ENCODE results near the gene GABBR1.
"Not testable (repeated sequence)": the region's sequence is repeated elsewhere in the genome, so short reads cannot be mapped to it uniquely, and the experiment has no call there.

GABBR1 gene

GRCh38 chr6:29632789-29633533, at the start of gene GABBR1:
GABBR1 (minus strand) TSS chr6:29633183; CDS start chr6:29632385, 798 bp downstream.
- peak; percentile 44 for DNase-seq

- no peak for DNase-seq
Observed at GRCh38 chr6:29681811-29682210, 48.8 kb upstream of the GABBR1 start.

DNA sequence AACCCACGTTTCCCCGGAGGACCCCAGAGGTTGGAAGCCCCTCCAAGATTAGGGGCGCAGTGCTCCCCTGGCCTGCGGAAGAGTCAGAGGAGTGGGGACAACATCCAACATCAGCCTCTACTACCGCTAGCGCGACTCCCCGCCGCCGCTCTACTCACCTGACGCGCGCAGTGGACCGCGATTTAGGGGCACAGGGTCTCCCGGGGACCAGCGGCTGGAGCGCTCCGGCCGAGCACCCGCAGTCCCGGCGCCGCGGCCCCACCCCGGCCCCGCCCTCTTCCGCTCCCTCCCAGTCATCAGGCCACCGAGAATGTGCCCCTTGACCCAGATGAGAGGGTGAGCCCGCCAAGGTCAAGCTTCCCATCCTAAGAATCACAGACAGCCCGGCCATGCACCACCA, 47.9 kb upstream of the GABBR1 start, which contains the start of gene ZFP57:
ZFP57 (minus strand) TSS at position 249 of the 400 bp plus-strand sequence. CDS start 4,149 bp downstream, outside the sequence.
- DNase-seq = no peak

- DNase-seq = no peak
Observed at GRCh38 chr6:29680416-29680815, 47.4 kb upstream of the GABBR1 start.

DNA sequence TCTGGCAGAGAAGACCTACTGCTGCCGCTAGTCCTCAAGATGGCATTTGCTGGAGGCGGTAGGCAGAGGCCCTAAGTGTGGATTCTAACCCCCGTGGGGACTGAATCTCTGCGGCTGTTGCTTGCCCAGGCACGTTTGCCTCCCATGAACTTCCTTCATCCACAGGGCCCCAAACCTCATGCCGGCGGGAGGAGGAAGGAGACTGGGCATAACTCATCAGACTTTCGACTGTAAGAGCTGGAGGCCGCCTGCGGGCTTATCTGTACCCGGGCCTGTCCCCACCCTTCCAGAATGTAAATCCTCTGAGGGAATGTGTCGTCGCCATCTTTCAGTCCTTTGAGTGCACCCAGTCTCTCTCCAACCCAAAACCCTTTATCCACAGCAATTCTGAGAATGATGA, 47.0 kb upstream of the GABBR1 start:
- DNase-seq = no peak

DNA sequence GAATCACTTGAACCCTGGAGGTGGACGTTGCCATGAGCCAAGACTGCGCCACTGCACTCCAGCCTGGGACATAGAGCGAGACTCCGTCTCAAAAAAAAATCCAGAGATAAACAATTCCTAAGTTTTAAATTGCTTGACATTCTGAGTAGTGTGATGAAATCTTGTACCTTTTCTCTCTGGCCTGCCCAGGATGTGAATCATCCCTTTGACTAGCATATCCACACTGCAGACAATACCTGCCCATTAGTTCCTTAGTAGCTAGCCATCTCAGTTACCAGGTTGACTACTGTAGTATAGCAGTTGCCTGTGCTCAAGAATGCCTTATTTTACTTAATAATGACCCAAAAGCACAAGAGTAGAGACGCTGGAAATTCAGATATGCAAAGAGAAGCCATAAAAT, 45.1 kb upstream of the GABBR1 start:
- DNase-seq = no peak

GRCh38 chr6:29676981-29677601, 44.1 kb upstream of the GABBR1 start:
- DNase-seq = no peak

GRCh38 chr6:29675561-29675960, 42.6 kb upstream of the GABBR1 start:
- DNase-seq = no peak

DNA sequence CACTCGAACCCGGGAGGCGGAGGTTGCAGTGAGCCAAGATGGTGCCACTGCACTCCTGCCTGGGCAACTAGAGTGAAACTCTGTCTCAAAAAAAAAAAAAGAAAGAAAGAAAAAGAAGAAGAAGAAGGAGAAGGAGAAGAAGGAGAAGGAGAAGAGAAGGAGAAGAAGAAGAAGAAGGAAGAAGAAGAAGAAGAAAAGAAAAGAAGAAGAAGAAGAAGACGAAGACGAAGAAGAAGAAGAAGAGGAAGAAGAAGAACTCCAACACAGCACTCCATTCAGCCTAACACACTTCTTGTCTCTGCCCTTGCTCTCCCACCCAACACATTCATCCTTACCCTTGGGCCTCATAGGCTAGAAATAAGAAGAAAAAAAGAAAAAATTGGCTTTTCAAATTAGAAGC, 41.0 kb upstream of the GABBR1 start:
- no peak for DNase-seq

DNA sequence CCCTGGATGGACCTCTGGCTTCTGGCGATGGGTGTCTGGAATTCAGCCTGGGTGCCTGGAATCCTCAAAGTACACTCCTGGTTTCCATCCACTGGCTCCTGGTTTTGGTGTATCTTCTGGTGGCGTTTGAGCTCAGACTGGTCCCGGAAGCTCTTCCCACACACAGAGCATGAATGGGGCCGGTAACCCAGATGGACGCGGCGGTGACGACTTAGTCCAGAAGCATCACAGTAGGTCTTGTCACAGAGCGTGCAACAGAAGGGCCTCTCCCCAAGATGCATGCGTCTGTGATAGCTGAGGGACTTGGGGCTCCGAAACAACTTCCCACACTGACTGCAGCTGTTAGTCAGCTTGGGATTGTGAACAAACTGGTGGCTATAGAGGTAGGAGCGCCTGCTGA, 40.2 kb upstream of the GABBR1 start:
- no peak for DNase-seq

DNA sequence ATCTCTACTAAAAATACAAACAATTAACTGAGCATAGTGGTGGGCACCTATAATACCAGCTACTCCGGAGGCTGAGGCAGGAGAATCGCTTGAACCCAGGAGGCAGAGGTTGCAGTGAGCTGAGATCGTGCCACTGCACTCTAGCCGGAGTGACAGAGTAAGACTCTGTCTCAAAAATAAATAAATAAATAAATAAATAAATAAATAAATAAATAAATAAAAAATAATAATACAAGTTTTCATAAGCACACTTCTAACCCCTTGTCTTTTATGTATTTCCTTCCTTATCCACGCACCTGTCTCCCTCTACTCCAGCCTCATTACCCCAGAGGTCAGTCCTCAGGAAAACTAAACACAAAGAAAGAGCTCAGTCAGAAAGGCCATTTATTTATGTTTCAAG, 39.1 kb upstream of the GABBR1 start:
- not testable (repeated sequence) for DNase-seq

GRCh38 chr6:29671026-29671425, 38.0 kb upstream of the GABBR1 start:
- DNase-seq = no peak

DNA sequence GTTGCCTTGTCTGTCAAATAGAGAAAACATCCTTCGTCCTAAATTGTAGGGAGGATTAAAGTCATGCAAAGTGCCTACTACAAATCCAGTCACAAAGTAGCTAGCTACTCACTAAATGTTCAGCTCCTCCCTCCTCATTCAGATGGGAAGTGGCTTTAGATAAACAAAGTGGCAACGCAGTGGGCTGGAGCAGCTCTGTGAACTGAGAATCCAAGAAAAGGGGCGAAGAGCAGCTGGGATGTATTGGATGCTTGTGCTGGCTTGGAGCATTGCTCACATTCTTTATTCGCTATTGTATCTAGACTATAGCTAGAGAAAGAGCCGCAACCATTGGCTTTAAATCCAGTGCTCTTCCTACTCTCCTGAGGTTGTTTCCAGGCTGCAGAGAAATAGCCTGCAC, 34.2 kb upstream of the GABBR1 start:
- DNase-seq = no peak

DNA sequence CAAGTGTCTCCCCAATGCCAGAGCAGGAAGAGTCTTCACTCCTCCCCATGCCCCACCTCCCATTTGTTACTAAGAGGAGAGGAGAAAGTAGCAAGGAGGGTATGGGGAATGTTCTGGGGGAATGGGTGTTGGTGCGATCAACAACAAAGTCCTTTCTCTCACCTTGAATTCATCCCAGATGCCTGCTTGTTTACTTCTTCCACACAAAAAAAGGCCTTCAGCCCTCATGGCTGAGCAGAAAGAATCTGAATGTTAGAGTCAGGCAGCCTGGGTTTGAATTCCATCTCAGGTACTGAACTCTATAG, 33.8 kb upstream of the GABBR1 start:
- DNase-seq = no peak

DNA sequence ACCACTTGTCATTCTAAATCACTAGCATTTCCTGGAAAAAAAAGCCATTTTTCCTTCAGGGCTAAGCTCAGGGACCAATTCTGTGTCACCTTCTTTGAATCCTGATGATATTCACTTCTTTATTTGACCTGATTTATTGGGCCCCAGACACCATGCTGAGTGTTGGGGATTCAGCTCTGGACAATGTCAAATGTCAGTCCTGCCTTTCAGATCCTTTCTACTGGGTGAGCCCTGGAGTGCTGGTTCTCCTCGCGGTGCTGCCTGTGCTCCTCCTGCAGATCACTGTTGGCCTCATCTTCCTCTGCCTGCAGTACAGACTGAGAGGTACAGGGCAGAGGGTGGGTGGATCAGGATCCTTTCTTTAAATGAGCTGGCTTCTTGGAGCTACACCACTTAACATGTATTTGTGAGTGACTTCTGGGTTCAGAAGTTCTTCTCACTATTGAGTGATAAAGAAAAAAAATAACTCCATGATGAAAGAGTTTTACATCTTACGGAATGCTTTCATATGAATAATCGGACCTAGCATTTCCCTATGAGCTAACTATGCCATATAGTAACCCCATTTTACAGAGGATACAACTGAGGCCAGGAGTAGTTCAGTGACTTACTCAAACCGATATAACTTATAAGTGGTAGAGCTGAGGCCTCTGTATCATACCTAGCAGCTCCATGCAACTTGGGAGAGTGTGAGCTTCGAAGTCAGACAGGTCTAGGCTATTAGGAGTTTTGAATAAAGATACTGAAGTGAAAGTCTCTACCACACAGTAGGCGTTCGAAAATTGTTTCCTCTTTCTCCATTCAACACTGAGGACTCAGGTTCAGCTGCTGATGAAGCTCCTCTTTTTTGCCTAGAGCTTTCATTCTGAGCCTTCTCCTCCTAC, 33.2 kb upstream of the GABBR1 start:
- DNase-seq = no peak

DNA sequence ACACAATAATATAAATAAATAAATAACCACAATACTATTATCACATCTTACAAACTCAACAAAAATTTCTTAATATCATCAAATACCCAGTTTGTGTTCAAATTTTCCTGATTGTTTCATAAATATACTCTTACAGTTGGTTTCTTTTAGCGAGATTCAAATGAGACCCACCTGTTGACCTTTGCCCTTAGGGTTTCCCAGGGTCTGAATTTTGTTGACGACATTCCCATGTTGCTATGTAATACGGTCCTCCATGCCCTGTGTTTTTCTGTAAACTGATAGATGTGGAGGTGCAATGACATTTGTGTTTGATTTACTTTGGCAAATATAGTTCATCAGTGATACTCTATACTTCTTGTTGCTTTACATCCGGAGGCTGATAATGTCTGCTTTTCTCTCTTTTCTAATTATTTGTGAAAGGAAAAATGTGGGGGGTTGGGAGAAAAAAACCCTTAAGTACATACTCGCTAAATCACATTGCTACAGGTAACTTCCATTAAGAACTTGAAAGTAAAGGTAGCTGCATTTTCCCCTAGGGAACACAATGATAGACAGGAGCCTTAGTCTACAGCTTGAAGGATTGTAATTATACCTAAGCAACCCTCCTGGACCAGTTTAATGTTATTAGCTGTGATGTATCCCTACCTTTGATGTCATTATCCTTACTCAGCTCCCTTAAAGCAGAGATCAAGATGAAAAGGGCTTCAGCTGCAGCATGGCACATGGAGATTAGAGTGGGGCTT, 30.5 kb upstream of the GABBR1 start:
- no peak for DNase-seq

DNA sequence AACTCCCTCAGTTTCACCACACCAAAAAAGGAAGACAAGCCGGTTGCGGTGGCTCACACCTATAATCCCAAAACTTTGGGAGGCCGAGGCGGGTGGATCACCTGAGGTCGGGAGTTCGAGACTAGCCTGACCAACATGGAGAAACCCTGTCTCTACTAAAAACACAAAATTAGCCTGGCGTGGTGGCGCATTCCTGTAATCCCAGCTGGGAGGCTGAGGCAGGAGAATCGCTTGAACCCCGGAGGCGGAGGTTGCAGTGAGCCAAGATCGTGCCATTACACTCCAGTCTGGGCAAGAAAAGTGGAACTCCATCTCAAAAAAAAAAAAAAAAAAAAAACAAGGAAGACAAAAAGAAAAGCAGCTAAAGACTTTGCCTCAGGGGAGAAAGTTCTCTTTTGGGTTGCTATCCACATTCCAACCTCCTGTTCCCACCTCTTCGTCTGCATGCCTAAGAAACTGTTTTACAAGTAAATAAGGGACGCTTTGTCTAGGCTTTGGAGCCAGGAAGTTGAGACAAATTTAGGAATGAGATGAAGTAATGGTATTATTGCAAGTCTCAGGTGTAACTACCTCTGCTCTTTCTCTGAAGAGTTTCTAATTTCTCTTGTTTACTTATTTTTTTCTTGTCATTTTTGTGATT, 28.6 kb upstream of the GABBR1 start:
- DNase-seq = not testable (repeated sequence)

GRCh38 chr6:29661071-29661470, 28.1 kb upstream of the GABBR1 start:
- DNase-seq = no peak

DNA sequence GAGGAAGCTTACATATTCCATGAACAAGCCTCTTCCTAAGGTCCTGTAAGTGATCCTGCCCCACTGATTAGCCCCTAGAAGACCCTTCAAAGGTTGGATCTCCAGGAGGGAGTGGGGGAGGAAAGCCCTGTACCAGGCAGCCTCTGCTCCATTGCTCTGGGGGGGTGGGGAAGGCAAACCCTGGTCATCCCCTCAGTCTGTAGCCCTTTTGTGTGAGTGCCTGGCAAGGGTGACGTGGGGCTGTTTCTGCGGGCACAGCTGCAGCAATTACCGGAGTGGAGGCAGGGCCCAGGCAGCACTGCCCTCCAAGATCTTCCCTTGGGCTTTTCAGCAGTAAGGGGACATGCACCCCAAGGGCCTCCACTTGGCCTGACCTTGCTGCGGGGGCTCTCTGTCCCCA, 23.8 kb upstream of the GABBR1 start, which contains the start of gene MOG:
MOG (plus strand) TSS at position 295 of the 400 bp plus-strand sequence. CDS start 118 bp downstream, outside the sequence.
- DNase-seq = no peak

- no peak for DNase-seq
Observed at GRCh38 chr6:29656157-29656556, 23.2 kb upstream of the GABBR1 start.

- DNase-seq = no peak
Observed at GRCh38 chr6:29655658-29656057, 22.7 kb upstream of the GABBR1 start.

- DNase-seq = peak; percentile 61
Observed at GRCh38 chr6:29653452-29654038, 20.6 kb upstream of the GABBR1 start.

All from NCI-H1436 treated with DMSO at 0.1 percent for 48 hours (cell line).